Kidney epithelial cell (primary cell): ENCODE results near the gene MAML2. TPM values are rescaled to one million over a fixed set of nuclear protein-coding genes. Genes with fewer than 3 reads are reported as not detected.

Source experiments
- DNase-seq: peaks from one replicate; pipeline ENCODE4 v3.0.0-alpha.2; 2010; ENCODE audit warnings: low read depth
- H3K27me3 ChIP-seq: 2 replicates; pipeline ENCODE4 v1.6.0; 2011; ENCODE audit warnings: low read length; ENCODE audit not compliant: control insufficient read depth, insufficient read depth
- H3K36me3 ChIP-seq: 2 replicates; pipeline ENCODE4 v1.5.1; 2011; ENCODE audit warnings: low read length; ENCODE audit not compliant: control insufficient read depth, insufficient read depth
- H3K4me3 ChIP-seq: 2 replicates; pipeline ENCODE4 v1.5.1; 2011; ENCODE audit warnings: low read depth, mild to moderate bottlenecking, control low read depth, low read length
- CTCF ChIP-seq: IDR thresholded peaks from 2 replicates; pipeline ENCODE4 v1.5.1; 2011; ENCODE audit warnings: mild to moderate bottlenecking, moderate library complexity, low read length, control low read depth, inconsistent platforms; ENCODE audit not compliant: insufficient read depth, poor library complexity, severe bottlenecking
- total RNA-seq: library from RNA; depleted of rRNA; stranded (reverse); fragments of >200 nt; gene quantifications from 2 replicates; pipeline ENCODE4 v1.2.3, GENCODE V29; 2015

The MAML2 gene
- total RNA-seq, 1 donor from 2014 or later = 12.3 TPM

DNA sequence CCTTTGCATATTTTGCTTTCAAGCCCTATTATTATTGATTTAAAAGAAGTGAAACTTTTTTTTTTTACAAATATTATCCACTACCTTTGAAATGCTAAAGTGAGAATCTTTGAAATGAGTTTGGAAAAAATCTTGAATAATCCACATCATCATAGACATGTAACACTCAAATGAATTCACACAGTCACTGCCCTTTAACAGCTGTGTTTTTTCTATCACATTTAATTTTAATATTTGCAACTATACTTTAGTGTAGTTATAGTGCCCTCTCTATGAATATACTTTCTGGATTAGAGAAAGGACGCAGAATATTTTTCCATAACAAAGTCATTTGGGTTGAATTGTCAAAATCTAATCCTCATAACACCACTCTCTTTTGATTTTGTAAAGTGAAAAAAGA is 381.2 kb downstream of the MAML2 start:
- DNase-seq = no peak
- Histone ChIP-seq H3K36me3 (no peaks in the 10 kb centered on the region), H3K27me3 (no peaks in the 10 kb centered on the region), H3K4me3 (no peak overlapping the region)
- no peak for TF ChIP-seq CTCF

DNA sequence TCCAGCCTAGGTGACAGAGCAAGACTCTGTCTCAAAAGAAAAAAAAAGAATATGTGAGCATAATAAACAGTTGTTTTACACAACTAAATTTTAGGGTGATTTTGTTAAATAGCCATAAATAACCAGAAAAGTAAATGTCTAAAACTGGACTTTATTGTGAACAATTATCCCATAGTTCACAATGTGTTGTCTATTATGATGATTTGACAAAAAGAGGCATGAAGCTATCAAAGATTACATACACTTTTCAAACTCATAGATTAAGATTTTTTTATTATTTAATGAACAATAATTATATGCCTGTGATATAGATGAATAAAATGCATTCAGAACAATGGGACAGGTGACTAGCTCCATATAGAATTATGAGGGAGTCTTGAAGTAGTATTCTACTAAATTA is 392.1 kb downstream of the MAML2 start:
- H3K36me3 ChIP-seq = no peaks in the 10 kb centered on the region
- H3K4me3 ChIP-seq = no peak overlapping the region
- DNase-seq = no peak
- no peaks in the 10 kb centered on the region for H3K27me3 ChIP-seq
- no peak for TF ChIP-seq CTCF

GRCh38 chr11:95948637-95949036 is 394.4 kb downstream of the MAML2 start:
- no peak overlapping the region for H3K4me3 ChIP-seq
- H3K27me3 ChIP-seq = no peaks in the 10 kb centered on the region
- H3K36me3 ChIP-seq = no peaks in the 10 kb centered on the region
- TF ChIP-seq CTCF = no peak
- DNase-seq = no peak

GRCh38 chr11:95944623-95945022 is 398.4 kb downstream of the MAML2 start:
- Histone ChIP-seq H3K36me3 (no peaks in the 10 kb centered on the region), H3K4me3 (no peak overlapping the region), H3K27me3 (no peaks in the 10 kb centered on the region)
- DNase-seq = no peak
- TF ChIP-seq CTCF = no peak

GRCh38 chr11:95943546-95943945 is 399.4 kb downstream of the MAML2 start:
- no peak for DNase-seq
- no peaks in the 10 kb centered on the region for H3K36me3 ChIP-seq
- no peak overlapping the region for H3K4me3 ChIP-seq
- TF ChIP-seq CTCF = no peak
- no peaks in the 10 kb centered on the region for H3K27me3 ChIP-seq

GRCh38 chr11:95939091-95939490 is 403.9 kb downstream of the MAML2 start:
- TF ChIP-seq CTCF = no peak
- Histone ChIP-seq H3K27me3 (no peaks in the 10 kb centered on the region), H3K36me3 (no peaks in the 10 kb centered on the region), H3K4me3 (no peak overlapping the region)
- no peak for DNase-seq
